Transverse colon (tissue), 4 donors: ENCODE results near the gene CD226. TPM values are rescaled to one million over a fixed set of nuclear protein-coding genes. Genes with fewer than 3 reads are reported as not detected.

Experiments
- DNase-seq: peaks from one replicate; pipeline ENCODE4 v3.0.0-alpha.2; 2019
- H3K27ac ChIP-seq, 4 donors: fragments of 200-600 bp; sonication (generic); 2 replicates each; pipeline ENCODE4 v1.5.1; 2016 to 2018; ENCODE audit warnings: inconsistent platforms in 4 of 4
- H3K27me3 ChIP-seq: fragments of 200-600 bp; sonication (generic); 2 replicates; pipeline ENCODE4 v1.5.1; 2017; ENCODE audit warnings: inconsistent platforms
- H3K36me3 ChIP-seq, 4 donors: fragments of 200-600 bp; sonication (generic); 2 replicates each; pipeline ENCODE4 v1.5.1; 2017 to 2019; ENCODE audit warnings: inconsistent platforms in 4 of 4
- H3K4me1 ChIP-seq, 4 donors: fragments of 200-600 bp; sonication (generic); 2 replicates each; pipeline ENCODE4 v1.5.1; 2017 to 2020; ENCODE audit warnings: inconsistent platforms in 4 of 4
- H3K4me3 ChIP-seq, 4 donors: fragments of 200-600 bp; sonication (generic); 1 replicate in 1 of 4; 2 replicates in 3 of 4; pipeline versions ENCODE4 v1.5.1 to v1.6.1; 2017 to 2019; ENCODE audit warnings: inconsistent platforms in 4 of 4
- H3K9me3 ChIP-seq, 2 donors: fragments of 200-600 bp; sonication (generic); 2 replicates each; pipeline ENCODE4 v1.5.1; 2017 to 2019; ENCODE audit warnings: inconsistent platforms in 2 of 2
- CTCF ChIP-seq, 5 experiments: fragments of 200-600 bp in 3 of 5; fragments of 450-650 bp in 2 of 5; sonication (generic) in 3 of 5; IDR thresholded peaks; 1 replicate in 2 of 5; 2 replicates in 3 of 5; pipeline ENCODE4 v1.5.1; 2016 to 2017; ENCODE audit warnings: antibody characterized with exemption in 5 of 5, inconsistent platforms in 3 of 5, mild to moderate bottlenecking in 2 of 5, moderate library complexity in 1 of 5
- EP300 ChIP-seq: sonication (generic); formaldehyde crosslinking; IDR thresholded peaks from one replicate; pipeline ENCODE4 v1.6.1; 2017; ENCODE audit warnings: antibody characterized with exemption, low read depth
- POLR2A ChIP-seq: fragments of 450-650 bp; IDR thresholded peaks from one replicate; pipeline ENCODE4 v1.6.1; 2016; ENCODE audit warnings: antibody characterized with exemption, mild to moderate bottlenecking, moderate library complexity
- POLR2AphosphoS5 ChIP-seq, 3 donors: sonication (generic); formaldehyde crosslinking; IDR thresholded peaks; one replicate each; pipeline ENCODE4 v1.6.1; 2016; ENCODE audit warnings: antibody characterized with exemption in 3 of 3
- WGBS, 2 donors: methylation state at CpG; one replicate each; pipeline ENCODE4 v1.1.5; 2018; ENCODE audit warnings: low coverage in 1 of 2; 5-methylcytosine and 5-hydroxymethylcytosine counted together
- in situ Hi-C, 4 donors: fragments of 200-750 bp; cut with MboI; loops; one replicate each; pipeline versions ENCODE4 v1.15.0 to v1.15.1; 2017; ENCODE audit warnings: low sequenced_read_pairs in 3 of 4, low pct_ligation_motif_present in 1 of 4, low pct_unique_long_range_greater_than_20kb in 1 of 4
- intact Hi-C: fragments of 100-400 bp; cut with DNase I; formaldehyde crosslinking; loops from one replicate; pipeline ENCODE4 v1.15.1; 2023; ENCODE audit warnings: low total_unique reads
- total RNA-seq, 4 donors: library from RNA; depleted of rRNA; stranded (reverse); fragments of >200 nt; gene quantifications; one replicate each; pipeline ENCODE4 v1.1.0, GENCODE V29; 2016

The CD226 gene
- total RNA-seq, 4 donors from 2014 or later = 0.96 to 16.8 (median 4.0) TPM

GRCh38 chr18:69844656-69845055, 103.0 kb downstream of the CD226 start:
- no peak overlapping the region for H3K27ac ChIP-seq
- WGBS, 2 donors = 71 to 76% methylated on average over 2 of the region's 2 CpGs
- H3K36me3 ChIP-seq = no peaks in the 10 kb centered on the region
- DNase-seq = no peak
- peaks cover 0 to 7% (median 2%) of the 10 kb centered on the region in 4 donors for H3K4me1 ChIP-seq
- TF ChIP-seq POLR2A (no peak), EP300 (no peak), CTCF (IDR thresholded peaks at IDR 0.05) (no peak), POLR2AphosphoS5 (IDR thresholded peaks at IDR 0.05) (no peak)
- intact Hi-C loops = no loop called here
- no peaks in the 10 kb centered on the region for H3K27me3 ChIP-seq
- in situ Hi-C loops = no loop called here
- H3K4me3 ChIP-seq = no peak overlapping the region
- H3K9me3 ChIP-seq = no peaks in the 10 kb centered on the region

GRCh38 chr18:69843015-69843414, 104.7 kb downstream of the CD226 start:
- TF ChIP-seq CTCF (IDR thresholded peaks at IDR 0.05) (no peak), EP300 (no peak), POLR2AphosphoS5 (IDR thresholded peaks at IDR 0.05) (no peak), POLR2A (no peak)
- no peaks in the 10 kb centered on the region for H3K36me3 ChIP-seq
- WGBS, 2 donors = 77 to 80% methylated on average over 5 of the region's 5 CpGs

GRCh38 chr18:69841117-69841516, 106.6 kb downstream of the CD226 start:
- WGBS, 2 donors = 94 to 95% methylated on average over 3 to 9 of the region's 9 CpGs
- TF ChIP-seq CTCF (IDR thresholded peaks at IDR 0.05) (no peak), POLR2AphosphoS5 (IDR thresholded peaks at IDR 0.05) (no peak), EP300 (no peak), POLR2A (no peak)
- DNase-seq = no peak
- Histone ChIP-seq H3K27me3 (no peaks in the 10 kb centered on the region), H3K36me3 (no peaks in the 10 kb centered on the region), H3K27ac (no peak overlapping the region), H3K9me3 (no peaks in the 10 kb centered on the region), H3K4me3 (no peak overlapping the region), H3K4me1 (peaks cover 0 to 4% (median under 1%) of the 10 kb centered on the region in 4 donors)
- in situ Hi-C loops = no loop called here
- intact Hi-C loops = no loop called here

More at GRCh38 chr18:69843015-69843414, 104.7 kb downstream of the CD226 start:
- DNase-seq = no peak
- Histone ChIP-seq H3K27me3 (no peaks in the 10 kb centered on the region), H3K4me3 (no peak overlapping the region), H3K9me3 (no peaks in the 10 kb centered on the region), H3K27ac (no peak overlapping the region), H3K4me1 (peaks cover 0 to 7% (median 2%) of the 10 kb centered on the region in 4 donors)
- in situ Hi-C loops (no loop called here), intact Hi-C loops (no loop called here)

DNA sequence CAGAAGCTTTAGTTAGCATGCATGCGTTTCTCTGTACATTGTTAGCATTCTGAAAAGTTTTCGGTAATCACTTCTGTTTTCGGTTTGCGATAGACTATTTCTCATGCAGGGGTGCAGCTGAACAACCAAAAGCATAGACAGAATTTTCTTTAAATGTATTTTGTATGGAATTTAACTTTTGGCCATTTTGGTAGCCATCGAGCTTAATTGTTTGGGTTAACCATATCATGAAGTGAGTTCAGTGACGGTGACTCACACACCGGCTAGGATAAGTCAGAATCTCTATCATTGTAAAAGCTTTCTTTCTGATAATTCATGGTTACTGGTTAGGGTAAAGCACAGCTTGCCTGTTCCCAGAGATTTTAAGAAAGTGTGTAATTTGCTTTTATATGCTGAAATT, 107.2 kb downstream of the CD226 start:
- TF ChIP-seq CTCF (IDR thresholded peaks at IDR 0.05) (no peak), POLR2A (no peak)
- H3K27ac ChIP-seq = no peak overlapping the region
- no peaks in the 10 kb centered on the region for H3K9me3 ChIP-seq
- 90 to 91% methylated on average over 7 of the region's 7 CpGs for WGBS, 2 donors
- intact Hi-C loops = no loop called here
- H3K27me3 ChIP-seq = no peaks in the 10 kb centered on the region
- in situ Hi-C loops = no loop called here
- no peak overlapping the region for H3K4me3 ChIP-seq
- H3K4me1 ChIP-seq = no peaks in the 10 kb centered on the region
- H3K36me3 ChIP-seq = no peaks in the 10 kb centered on the region
- DNase-seq = no peak
